HEK293 (cell line): ENCODE data around the gene TMEM179.

Source experiments
- KLF7 ChIP-seq: fragments of 450-650 bp; formaldehyde crosslinking; IDR thresholded peaks from 2 replicates; pipeline ENCODE4 v1.5.1; 2016; ENCODE audit warnings: missing biosample characterization, missing genetic modification characterization, borderline replicate concordance
- KLF8 ChIP-seq: fragments of 450-650 bp; formaldehyde crosslinking; IDR thresholded peaks from 2 replicates; pipeline ENCODE4 v1.5.1; 2016; ENCODE audit warnings: missing biosample characterization, missing genetic modification characterization
- RBAK ChIP-seq: fragments of 450-650 bp; formaldehyde crosslinking; IDR thresholded peaks from 2 replicates; pipeline ENCODE4 v1.5.1; 2016; ENCODE audit warnings: missing biosample characterization, missing genetic modification characterization
- SP2 ChIP-seq: fragments of 450-650 bp; formaldehyde crosslinking; IDR thresholded peaks from 2 replicates; pipeline ENCODE4 v1.5.1; 2016; ENCODE audit warnings: missing biosample characterization, missing genetic modification characterization
- TCF7L2 ChIP-seq: IDR thresholded peaks from 2 replicates; pipeline ENCODE4 v1.6.1; 2011; ENCODE audit warnings: low read depth, mild to moderate bottlenecking, inconsistent platforms, low read length, moderate library complexity, borderline replicate concordance
- ZBTB1 ChIP-seq: fragments of 450-650 bp; formaldehyde crosslinking; IDR thresholded peaks from 2 replicates; pipeline ENCODE4 v1.5.1; 2016; ENCODE audit warnings: missing biosample characterization, missing genetic modification characterization
- ZBTB48 ChIP-seq: fragments of 450-650 bp; formaldehyde crosslinking; IDR thresholded peaks from 2 replicates; pipeline ENCODE4 v1.5.1; 2016; ENCODE audit warnings: missing biosample characterization, missing genetic modification characterization
- ZBTB7A ChIP-seq: fragments of 450-650 bp; formaldehyde crosslinking; IDR thresholded peaks from 2 replicates; pipeline ENCODE4 v1.5.1; 2016; ENCODE audit warnings: low read depth, missing biosample characterization, missing genetic modification characterization
- ZFHX2 ChIP-seq: fragments of 450-650 bp; formaldehyde crosslinking; conservative IDR thresholded peaks from 2 replicates; pipeline ENCODE4 v1.5.1; 2016; ENCODE audit warnings: missing biosample characterization, missing genetic modification characterization
- ZFP69B ChIP-seq: fragments of 450-650 bp; formaldehyde crosslinking; IDR thresholded peaks from 2 replicates; pipeline ENCODE4 v1.5.1; 2016; ENCODE audit warnings: missing biosample characterization, missing genetic modification characterization
- ZIC2 ChIP-seq: fragments of 450-650 bp; formaldehyde crosslinking; IDR thresholded peaks from 2 replicates; pipeline ENCODE4 v1.5.1; 2016; ENCODE audit warnings: missing biosample characterization, missing genetic modification characterization
- ZNF121 ChIP-seq: fragments of 450-650 bp; formaldehyde crosslinking; IDR thresholded peaks from 2 replicates; pipeline ENCODE4 v1.5.1; 2016; ENCODE audit warnings: missing biosample characterization, missing genetic modification characterization
- ZNF133 ChIP-seq: fragments of 450-650 bp; formaldehyde crosslinking; IDR thresholded peaks from 2 replicates; pipeline ENCODE4 v1.5.1; 2016; ENCODE audit warnings: missing biosample characterization, missing genetic modification characterization
- ZNF26 ChIP-seq: fragments of 450-650 bp; formaldehyde crosslinking; IDR thresholded peaks from 2 replicates; pipeline ENCODE4 v1.5.1; 2016; ENCODE audit warnings: missing biosample characterization, missing genetic modification characterization
- ZNF324 ChIP-seq: fragments of 450-650 bp; formaldehyde crosslinking; IDR thresholded peaks from 2 replicates; pipeline ENCODE4 v1.5.1; 2016; ENCODE audit warnings: missing biosample characterization, missing genetic modification characterization
- ZNF341 ChIP-seq: fragments of 450-650 bp; formaldehyde crosslinking; IDR thresholded peaks from 2 replicates; pipeline ENCODE4; 2016; ENCODE audit warnings: low read depth, missing biosample characterization, missing genetic modification characterization
- ZNF433 ChIP-seq: fragments of 450-650 bp; formaldehyde crosslinking; IDR thresholded peaks from 2 replicates; pipeline ENCODE4 v1.5.1; 2016; ENCODE audit warnings: missing biosample characterization, missing genetic modification characterization, low read depth
- ZNF449 ChIP-seq: fragments of 450-650 bp; formaldehyde crosslinking; IDR thresholded peaks from 2 replicates; pipeline ENCODE4 v1.5.1; 2017; ENCODE audit warnings: missing biosample characterization, mild to moderate bottlenecking, missing genetic modification characterization, moderate library complexity
- ZNF530 ChIP-seq: fragments of 450-650 bp; formaldehyde crosslinking; IDR thresholded peaks from 2 replicates; pipeline ENCODE4 v1.5.1; 2016; ENCODE audit warnings: low read depth, missing biosample characterization, missing genetic modification characterization
- ZNF555 ChIP-seq: fragments of 450-650 bp; formaldehyde crosslinking; conservative IDR thresholded peaks from 2 replicates; pipeline ENCODE4 v1.5.1; 2017; ENCODE audit warnings: missing biosample characterization, mild to moderate bottlenecking, missing genetic modification characterization, inconsistent platforms
- ZNF624 ChIP-seq: fragments of 450-650 bp; formaldehyde crosslinking; IDR thresholded peaks from 2 replicates; pipeline ENCODE4 v1.5.1; 2017; ENCODE audit warnings: missing biosample characterization, missing genetic modification characterization
- ZNF645 ChIP-seq: fragments of 450-650 bp; formaldehyde crosslinking; IDR thresholded peaks from 2 replicates; pipeline ENCODE4; 2016; ENCODE audit warnings: missing biosample characterization, missing genetic modification characterization
- ZNF664 ChIP-seq: fragments of 450-650 bp; formaldehyde crosslinking; IDR thresholded peaks from 2 replicates; pipeline ENCODE4 v1.5.1; 2016; ENCODE audit warnings: missing biosample characterization, missing genetic modification characterization
- ZNF704 ChIP-seq: fragments of 450-650 bp; formaldehyde crosslinking; IDR thresholded peaks from 2 replicates; pipeline ENCODE4 v1.5.1; 2016; ENCODE audit warnings: missing biosample characterization, missing genetic modification characterization
- ZSCAN30 ChIP-seq: fragments of 450-650 bp; IDR thresholded peaks from 2 replicates; pipeline ENCODE4 v1.5.1; 2018; ENCODE audit warnings: missing biosample characterization, mild to moderate bottlenecking, missing genetic modification characterization, moderate library complexity
- TF ChIP-seq, protein P1 (sequence below): fragments of 450-650 bp; formaldehyde crosslinking; IDR thresholded peaks from 2 replicates; pipeline ENCODE4 v1.5.1; 2016; ENCODE audit warnings: missing biosample characterization, missing genetic modification characterization
- TF ChIP-seq, protein P2 (sequence below): fragments of 450-650 bp; formaldehyde crosslinking; IDR thresholded peaks from 2 replicates; pipeline ENCODE4 v1.5.1; 2016; ENCODE audit warnings: missing biosample characterization, missing genetic modification characterization
- TF ChIP-seq, protein P3 (sequence below): fragments of 450-650 bp; IDR thresholded peaks from 2 replicates; pipeline ENCODE4 v1.5.1; 2018; ENCODE audit warnings: missing biosample characterization, mild to moderate bottlenecking, missing genetic modification characterization
- TF ChIP-seq, protein P4 (sequence below): fragments of 450-650 bp; formaldehyde crosslinking; IDR thresholded peaks from 2 replicates; pipeline ENCODE4 v1.5.1; 2016; ENCODE audit warnings: missing biosample characterization, missing genetic modification characterization

TMEM179 gene

GRCh38 chr14:104639885-104640548, 35.4 kb upstream of the TMEM179 start (continued):
- TF ChIP-seq ZNF433 (tag by site-specific recombination) (no peak), ZBTB7A (tag by site-specific recombination) (peak; percentile 90), ZNF121 (tag by site-specific recombination) (no peak), ZNF341 (tag by site-specific recombination) (peak; percentile 32; the same call in 1 of the 2 replicates), ZNF555 (no peak), ZBTB1 (tag by site-specific recombination) (no peak), ZNF133 (tag by site-specific recombination) (no peak), ZNF645 (tag by site-specific recombination) (no peak), ZNF449 (tag by site-specific recombination) (no peak), ZFP69B (no peak), ZNF26 (tag by site-specific recombination) (no peak), KLF7 (tag by site-specific recombination) (no peak), SP2 (tag by site-specific recombination) (0 out of 2 replicates have a peak, but pooled peaks have one; percentile 10), ZNF704 (tag by site-specific recombination) (0 out of 2 replicates have a peak, but pooled peaks have one; percentile 46), ZNF664 (no peak), ZSCAN30 (tag by site-specific recombination) (peak; percentile 45; the same call in 1 of the 2 replicates), KLF8 (tag by site-specific recombination) (peak; percentile 56; the same call in 1 of the 2 replicates), ZNF530 (tag by site-specific recombination) (no peak), ZNF624 (tag by site-specific recombination) (no peak), ZBTB48 (tag by site-specific recombination) (no peak; the same call in none of the 2 replicates), ZNF324 (no peak), TCF7L2 (no peak), ZFHX2 (peak; percentile 26; the same call in 1 of the 2 replicates), ZIC2 (tag by site-specific recombination) (peak; percentile 30; the same call in 1 of the 2 replicates), RBAK (no peak)
- TF ChIP-seq, protein P1, sequence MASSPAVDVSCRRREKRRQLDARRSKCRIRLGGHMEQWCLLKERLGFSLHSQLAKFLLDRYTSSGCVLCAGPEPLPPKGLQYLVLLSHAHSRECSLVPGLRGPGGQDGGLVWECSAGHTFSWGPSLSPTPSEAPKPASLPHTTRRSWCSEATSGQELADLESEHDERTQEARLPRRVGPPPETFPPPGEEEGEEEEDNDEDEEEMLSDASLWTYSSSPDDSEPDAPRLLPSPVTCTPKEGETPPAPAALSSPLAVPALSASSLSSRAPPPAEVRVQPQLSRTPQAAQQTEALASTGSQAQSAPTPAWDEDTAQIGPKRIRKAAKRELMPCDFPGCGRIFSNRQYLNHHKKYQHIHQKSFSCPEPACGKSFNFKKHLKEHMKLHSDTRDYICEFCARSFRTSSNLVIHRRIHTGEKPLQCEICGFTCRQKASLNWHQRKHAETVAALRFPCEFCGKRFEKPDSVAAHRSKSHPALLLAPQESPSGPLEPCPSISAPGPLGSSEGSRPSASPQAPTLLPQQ (tag by site-specific recombination): peak; percentile 43; the same call in 1 of the 2 replicates
- TF ChIP-seq, protein P2, sequence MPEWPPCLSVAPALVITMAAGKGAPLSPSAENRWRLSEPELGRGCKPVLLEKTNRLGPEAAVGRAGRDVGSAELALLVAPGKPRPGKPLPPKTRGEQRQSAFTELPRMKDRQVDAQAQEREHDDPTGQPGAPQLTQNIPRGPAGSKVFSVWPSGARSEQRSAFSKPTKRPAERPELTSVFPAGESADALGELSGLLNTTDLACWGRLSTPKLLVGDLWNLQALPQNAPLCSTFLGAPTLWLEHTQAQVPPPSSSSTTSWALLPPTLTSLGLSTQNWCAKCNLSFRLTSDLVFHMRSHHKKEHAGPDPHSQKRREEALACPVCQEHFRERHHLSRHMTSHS (tag by site-specific recombination): no peak
- TF ChIP-seq, protein P3, sequence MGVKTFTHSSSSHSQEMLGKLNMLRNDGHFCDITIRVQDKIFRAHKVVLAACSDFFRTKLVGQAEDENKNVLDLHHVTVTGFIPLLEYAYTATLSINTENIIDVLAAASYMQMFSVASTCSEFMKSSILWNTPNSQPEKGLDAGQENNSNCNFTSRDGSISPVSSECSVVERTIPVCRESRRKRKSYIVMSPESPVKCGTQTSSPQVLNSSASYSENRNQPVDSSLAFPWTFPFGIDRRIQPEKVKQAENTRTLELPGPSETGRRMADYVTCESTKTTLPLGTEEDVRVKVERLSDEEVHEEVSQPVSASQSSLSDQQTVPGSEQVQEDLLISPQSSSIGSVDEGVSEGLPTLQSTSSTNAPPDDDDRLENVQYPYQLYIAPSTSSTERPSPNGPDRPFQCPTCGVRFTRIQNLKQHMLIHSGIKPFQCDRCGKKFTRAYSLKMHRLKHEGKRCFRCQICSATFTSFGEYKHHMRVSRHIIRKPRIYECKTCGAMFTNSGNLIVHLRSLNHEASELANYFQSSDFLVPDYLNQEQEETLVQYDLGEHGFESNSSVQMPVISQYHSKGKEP (tag by site-specific recombination): no peak
- TF ChIP-seq, protein P4, sequence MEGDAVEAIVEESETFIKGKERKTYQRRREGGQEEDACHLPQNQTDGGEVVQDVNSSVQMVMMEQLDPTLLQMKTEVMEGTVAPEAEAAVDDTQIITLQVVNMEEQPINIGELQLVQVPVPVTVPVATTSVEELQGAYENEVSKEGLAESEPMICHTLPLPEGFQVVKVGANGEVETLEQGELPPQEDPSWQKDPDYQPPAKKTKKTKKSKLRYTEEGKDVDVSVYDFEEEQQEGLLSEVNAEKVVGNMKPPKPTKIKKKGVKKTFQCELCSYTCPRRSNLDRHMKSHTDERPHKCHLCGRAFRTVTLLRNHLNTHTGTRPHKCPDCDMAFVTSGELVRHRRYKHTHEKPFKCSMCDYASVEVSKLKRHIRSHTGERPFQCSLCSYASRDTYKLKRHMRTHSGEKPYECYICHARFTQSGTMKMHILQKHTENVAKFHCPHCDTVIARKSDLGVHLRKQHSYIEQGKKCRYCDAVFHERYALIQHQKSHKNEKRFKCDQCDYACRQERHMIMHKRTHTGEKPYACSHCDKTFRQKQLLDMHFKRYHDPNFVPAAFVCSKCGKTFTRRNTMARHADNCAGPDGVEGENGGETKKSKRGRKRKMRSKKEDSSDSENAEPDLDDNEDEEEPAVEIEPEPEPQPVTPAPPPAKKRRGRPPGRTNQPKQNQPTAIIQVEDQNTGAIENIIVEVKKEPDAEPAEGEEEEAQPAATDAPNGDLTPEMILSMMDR (tag by site-specific recombination): peak; percentile 97
